Hepatocyte (in vitro differentiated cells): Measurements from ENCODE around the gene RPTOR.
"Not testable (repeated sequence)": the region's sequence is repeated elsewhere in the genome, so short reads cannot be mapped to it uniquely, and the experiment has no call there.

Source experiments
- CTCF ChIP-seq: fragments of 200-600 bp; sonication (generic); IDR thresholded peaks from 2 replicates; pipeline ENCODE4 v1.5.1; 2016; ENCODE audit warnings: antibody characterized with exemption, mild to moderate bottlenecking; ENCODE audit not compliant: poor library complexity
- EZH2 ChIP-seq: fragments of 200-600 bp; sonication (generic); IDR thresholded peaks from 2 replicates; pipeline ENCODE4 v1.6.1; 2016; ENCODE audit warnings: antibody characterized with exemption, mild to moderate bottlenecking, borderline replicate concordance
- EZH2phosphoT487 ChIP-seq: fragments of 200-600 bp; sonication (generic); IDR thresholded peaks from one replicate; pipeline ENCODE4 v1.6.1; 2018; ENCODE audit warnings: antibody characterized with exemption, mild to moderate bottlenecking, low read depth, moderate library complexity; ENCODE audit not compliant: unreplicated experiment, severe bottlenecking

GRCh38 chr17:80875480-80875995 lies 330.9 kb downstream of the RPTOR start:
- TF ChIP-seq CTCF, EZH2, EZH2phosphoT487: not testable (repeated sequence)
